BLaER1 (cell line): ENCODE results near the gene TEX261.

ENCODE experiments used
- H3K27ac ChIP-seq: shearing (Covaris generic); formaldehyde crosslinking; 2 replicates; pipeline ENCODE4 v1.8.1; 2022
- H3K27me3 ChIP-seq: shearing (Covaris generic); formaldehyde crosslinking; 2 replicates; pipeline ENCODE4 v1.8.1; 2022
- H3K36me3 ChIP-seq: shearing (Covaris generic); formaldehyde crosslinking; 2 replicates; pipeline ENCODE4 v1.8.1; 2022
- H3K4me1 ChIP-seq: shearing (Covaris generic); formaldehyde crosslinking; 2 replicates; pipeline ENCODE4 v1.8.1; 2022
- H3K4me2 ChIP-seq: shearing (Covaris generic); formaldehyde crosslinking; 2 replicates; pipeline ENCODE4 v1.8.1; 2022
- H3K4me3 ChIP-seq: shearing (Covaris generic); formaldehyde crosslinking; 2 replicates; pipeline ENCODE4 v1.8.1; 2022
- H3K9ac ChIP-seq: shearing (Covaris generic); formaldehyde crosslinking; 2 replicates; pipeline ENCODE4 v1.8.1; 2022
- H3K9me3 ChIP-seq: shearing (Covaris generic); formaldehyde crosslinking; 2 replicates; pipeline ENCODE4 v1.8.1; 2022
- H4K20me1 ChIP-seq: shearing (Covaris generic); formaldehyde crosslinking; 2 replicates; pipeline ENCODE4 v1.8.1; 2022
- Cebpa-rat ChIP-seq: shearing (Covaris generic); IDR thresholded peaks from 2 replicates; pipeline ENCODE4 v1.8.1; 2022

TEX261 gene

GRCh38 chr2:71006955-71007799 lies 12.5 kb upstream of the TEX261 start:
- H3K4me3 ChIP-seq, result no peak overlapping the region
- H3K9me3 ChIP-seq, result no peaks in the 10 kb centered on the region
- H3K9ac ChIP-seq, result no peak overlapping the region
- TF ChIP-seq Cebpa-rat, result no peak
- H3K4me1 ChIP-seq, result peaks cover 17% of the 10 kb centered on the region
- H3K27ac ChIP-seq, result no peak overlapping the region
- no peaks in the 10 kb centered on the region for H3K27me3 ChIP-seq
- no peak overlapping the region for H3K4me2 ChIP-seq
- H3K36me3 ChIP-seq, result no peaks in the 10 kb centered on the region
- no peaks in the 10 kb centered on the region for H4K20me1 ChIP-seq

DNA sequence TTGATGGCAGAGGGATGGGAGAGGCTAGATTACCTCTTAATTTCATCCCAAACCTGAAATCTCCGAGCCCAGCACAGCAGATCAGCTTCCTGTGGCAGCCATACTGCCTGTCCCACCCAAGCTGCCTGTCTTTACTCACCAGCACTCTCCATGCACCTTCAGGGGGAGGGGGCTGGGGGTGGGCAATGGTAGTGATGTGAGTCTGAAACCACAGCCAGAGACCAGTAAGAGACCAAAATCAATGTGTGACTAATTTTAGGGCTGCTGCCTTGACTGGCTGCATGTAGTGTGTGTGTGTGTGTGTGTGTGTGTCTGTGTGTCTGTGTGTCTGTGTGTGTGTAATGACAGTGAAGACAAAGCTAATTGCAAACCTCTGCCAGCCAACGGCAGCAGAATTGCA lies 11.7 kb upstream of the TEX261 start:
- H3K36me3 ChIP-seq, result no peaks in the 10 kb centered on the region
- H3K4me3 ChIP-seq, result no peak overlapping the region
- peaks cover 23% of the 10 kb centered on the region for H3K4me1 ChIP-seq
- no peaks in the 10 kb centered on the region for H3K9me3 ChIP-seq
- H3K27me3 ChIP-seq, result no peaks in the 10 kb centered on the region
- no peaks in the 10 kb centered on the region for H4K20me1 ChIP-seq
- no peak for TF ChIP-seq Cebpa-rat
- no peak overlapping the region for H3K4me2 ChIP-seq
- H3K27ac ChIP-seq, result no peak overlapping the region
- H3K9ac ChIP-seq, result no peak overlapping the region

DNA sequence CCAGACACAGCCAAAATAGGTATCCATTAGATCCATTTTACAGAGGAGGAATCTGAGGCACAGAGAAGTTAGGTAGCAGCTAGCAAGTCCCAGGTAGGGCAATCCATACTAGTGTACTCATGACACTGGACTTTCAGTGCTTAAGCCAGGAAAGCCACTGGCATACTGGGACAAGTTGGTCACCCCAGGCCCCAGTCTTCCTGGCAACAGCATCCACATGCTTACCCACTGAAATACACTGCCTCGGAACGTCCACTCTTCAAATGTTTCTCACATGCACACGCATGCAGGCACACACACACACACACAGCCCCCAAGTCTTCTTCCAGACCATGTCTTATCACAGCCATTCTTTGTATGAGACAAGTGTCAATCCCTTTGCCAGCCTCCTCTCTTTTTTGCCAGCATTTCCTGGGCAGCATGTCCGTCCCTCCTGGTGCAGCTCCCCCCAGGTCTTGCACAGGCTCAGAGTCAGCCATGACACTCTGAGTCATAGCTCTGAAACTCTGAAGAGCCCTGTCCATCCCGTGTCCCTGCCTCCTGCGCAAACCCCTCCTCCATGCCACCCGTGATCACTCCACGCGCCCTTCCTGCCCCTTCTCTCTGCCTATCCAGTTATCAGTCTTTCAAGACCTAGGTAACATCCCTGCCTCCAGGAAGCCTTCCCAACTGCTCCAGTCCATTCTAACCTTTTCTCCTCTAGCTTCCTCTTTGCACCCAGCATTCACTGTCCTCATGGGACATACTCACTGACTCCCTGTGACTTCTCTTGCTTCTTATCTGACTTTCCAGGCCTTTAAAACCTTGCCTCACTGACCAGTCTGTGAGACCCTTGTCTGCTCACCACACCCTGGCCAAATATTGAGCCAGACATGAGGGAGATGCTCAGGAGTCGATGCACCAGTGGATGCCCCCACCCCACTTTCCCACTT lies 10.9 kb upstream of the TEX261 start:
- TF ChIP-seq Cebpa-rat, result no peak
- no peaks in the 10 kb centered on the region for H3K27me3 ChIP-seq
- H3K9ac ChIP-seq, result no peak overlapping the region
- H3K9me3 ChIP-seq, result no peaks in the 10 kb centered on the region
- H3K27ac ChIP-seq, result no peak overlapping the region
- no peaks in the 10 kb centered on the region for H4K20me1 ChIP-seq
- no peaks in the 10 kb centered on the region for H3K36me3 ChIP-seq
- no peak overlapping the region for H3K4me2 ChIP-seq
- no peak overlapping the region for H3K4me3 ChIP-seq
- peaks cover 31% of the 10 kb centered on the region for H3K4me1 ChIP-seq

DNA sequence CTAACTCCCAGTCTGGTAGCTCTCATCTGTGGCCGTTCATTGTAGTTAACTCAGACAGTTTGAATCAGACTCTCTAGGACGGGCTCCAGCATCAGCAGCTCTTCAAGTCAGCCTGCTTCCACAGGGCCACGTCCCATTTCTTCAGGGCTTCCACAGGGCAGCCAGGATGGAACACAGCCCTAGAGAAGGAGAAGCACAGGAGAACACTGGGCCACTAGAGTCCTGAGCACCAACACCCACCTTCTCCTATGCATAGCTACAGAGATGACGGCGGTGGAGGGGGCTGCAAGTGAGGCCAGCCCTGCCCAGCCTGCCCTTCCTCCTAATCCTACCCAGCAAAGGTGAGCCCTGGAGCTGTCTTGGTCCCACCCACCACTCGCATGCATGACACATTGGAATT lies 10.2 kb upstream of the TEX261 start:
- Histone ChIP-seq H3K36me3 (no peaks in the 10 kb centered on the region), H3K27ac (no peak overlapping the region), H3K9me3 (no peaks in the 10 kb centered on the region), H3K4me1 (peaks cover 31% of the 10 kb centered on the region), H3K4me3 (no peak overlapping the region), H3K27me3 (no peaks in the 10 kb centered on the region), H4K20me1 (no peaks in the 10 kb centered on the region), H3K9ac (no peak overlapping the region), H3K4me2 (no peak overlapping the region)
- no peak for TF ChIP-seq Cebpa-rat

- Histone ChIP-seq H3K27ac (no peak overlapping the region), H3K27me3 (no peaks in the 10 kb centered on the region), H3K4me2 (no peak overlapping the region), H4K20me1 (no peaks in the 10 kb centered on the region), H3K9ac (no peak overlapping the region), H3K36me3 (no peaks in the 10 kb centered on the region), H3K9me3 (no peaks in the 10 kb centered on the region), H3K4me1 (peaks cover 31% of the 10 kb centered on the region), H3K4me3 (no peak overlapping the region)
- TF ChIP-seq Cebpa-rat, result no peak
Measured at GRCh38 chr2:71003966-71004755, 9.5 kb upstream of the TEX261 start.

DNA sequence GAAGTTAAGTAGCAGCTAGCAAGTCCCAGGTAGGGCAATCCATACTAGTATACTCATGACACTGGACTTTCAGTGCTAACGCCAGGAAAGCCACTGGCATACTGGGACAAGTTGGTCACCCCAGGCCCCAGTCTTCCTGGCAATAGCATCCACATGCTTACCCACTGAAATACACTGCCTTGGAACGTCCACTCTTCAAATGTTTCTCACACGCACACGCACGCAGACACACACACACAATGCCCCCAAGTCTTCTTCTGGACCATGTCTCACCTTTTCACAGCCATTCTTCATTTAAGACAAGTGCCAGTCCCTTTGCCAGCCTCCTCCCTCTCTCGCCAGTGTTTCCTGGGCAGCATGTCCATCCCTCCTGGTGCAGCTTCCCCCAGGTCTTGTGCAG lies 8.7 kb upstream of the TEX261 start:
- no peaks in the 10 kb centered on the region for H3K27me3 ChIP-seq
- no peak overlapping the region for H3K4me2 ChIP-seq
- no peak for TF ChIP-seq Cebpa-rat
- H3K4me3 ChIP-seq, result no peak overlapping the region
- H3K27ac ChIP-seq, result no peak overlapping the region
- no peaks in the 10 kb centered on the region for H4K20me1 ChIP-seq
- H3K4me1 ChIP-seq, result peaks cover 29% of the 10 kb centered on the region
- H3K9me3 ChIP-seq, result no peaks in the 10 kb centered on the region
- no peak overlapping the region for H3K9ac ChIP-seq
- no peaks in the 10 kb centered on the region for H3K36me3 ChIP-seq

- no peak for TF ChIP-seq Cebpa-rat
- H3K4me1 ChIP-seq, result peaks cover 25% of the 10 kb centered on the region
- H3K9ac ChIP-seq, result no peak overlapping the region
- H3K4me3 ChIP-seq, result no peak overlapping the region
- H3K27me3 ChIP-seq, result no peaks in the 10 kb centered on the region
- no peaks in the 10 kb centered on the region for H4K20me1 ChIP-seq
- peak overlapping the region; percentile 75; the same call in 1 of the 2 replicates for H3K4me2 ChIP-seq
- no peak overlapping the region for H3K27ac ChIP-seq
- no peaks in the 10 kb centered on the region for H3K36me3 ChIP-seq
- no peaks in the 10 kb centered on the region for H3K9me3 ChIP-seq
Measured at GRCh38 chr2:71001981-71002570, 7.4 kb upstream of the TEX261 start.

DNA sequence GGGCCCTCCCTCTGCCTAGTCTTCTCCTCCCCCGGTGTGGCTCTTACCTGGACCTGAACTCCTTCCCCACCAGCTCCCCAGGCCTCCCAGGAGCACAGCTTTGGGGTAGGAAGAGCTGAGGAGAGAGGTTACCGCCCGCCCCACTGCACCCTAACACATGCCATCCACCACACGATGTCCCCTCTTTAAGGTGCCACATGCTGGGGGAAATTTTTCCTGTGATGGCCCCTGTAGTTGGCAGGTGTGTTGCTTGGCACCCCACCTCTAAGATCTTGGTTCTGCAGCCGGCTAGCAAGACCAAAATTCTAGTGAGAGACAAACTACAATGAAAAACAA lies 6.9 kb upstream of the TEX261 start:
- Histone ChIP-seq H3K36me3 (no peaks in the 10 kb centered on the region), H3K4me2 (peak overlapping the region; percentile 75), H3K27ac (0 out of 2 replicates have a peak overlapping the region, but pooled peaks have one; percentile 6)

More for the DNA sequence above, 6.9 kb upstream of the TEX261 start:
- peaks cover 22% of the 10 kb centered on the region for H3K4me1 ChIP-seq
- no peaks in the 10 kb centered on the region for H3K9me3 ChIP-seq
- H3K4me3 ChIP-seq, result no peak overlapping the region
- no peaks in the 10 kb centered on the region for H4K20me1 ChIP-seq
- no peak overlapping the region for H3K9ac ChIP-seq
- no peak for TF ChIP-seq Cebpa-rat
- H3K27me3 ChIP-seq, result no peaks in the 10 kb centered on the region
